SIG-M5 (cell line): ENCODE data around the gene TEX52.

ENCODE experiments used
- DNase-seq: peaks from one replicate; lab custom pipeline; 2025; lab: John Stamatoyannopoulos, UW

Gene TEX52

DNA sequence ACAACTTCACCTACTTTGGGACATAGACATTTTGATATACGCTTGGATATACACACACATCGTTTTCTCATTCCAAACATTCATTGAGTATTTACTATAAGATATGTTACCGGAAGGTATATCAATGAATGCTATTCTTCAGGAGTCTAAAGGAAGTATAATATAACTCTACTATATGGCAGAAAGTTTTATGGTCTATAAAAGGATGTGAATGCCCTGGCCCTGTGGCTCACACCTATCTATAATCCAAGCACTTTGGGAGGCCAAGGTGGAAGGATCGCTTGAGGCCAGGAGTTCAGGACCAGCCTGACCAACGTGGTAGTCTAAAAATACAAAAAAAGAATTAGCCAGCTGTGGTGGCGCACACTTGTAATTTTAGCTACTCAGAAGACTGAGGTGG is 27.6 kb downstream of the TEX52 start:
- DNase-seq = no peak

DNA sequence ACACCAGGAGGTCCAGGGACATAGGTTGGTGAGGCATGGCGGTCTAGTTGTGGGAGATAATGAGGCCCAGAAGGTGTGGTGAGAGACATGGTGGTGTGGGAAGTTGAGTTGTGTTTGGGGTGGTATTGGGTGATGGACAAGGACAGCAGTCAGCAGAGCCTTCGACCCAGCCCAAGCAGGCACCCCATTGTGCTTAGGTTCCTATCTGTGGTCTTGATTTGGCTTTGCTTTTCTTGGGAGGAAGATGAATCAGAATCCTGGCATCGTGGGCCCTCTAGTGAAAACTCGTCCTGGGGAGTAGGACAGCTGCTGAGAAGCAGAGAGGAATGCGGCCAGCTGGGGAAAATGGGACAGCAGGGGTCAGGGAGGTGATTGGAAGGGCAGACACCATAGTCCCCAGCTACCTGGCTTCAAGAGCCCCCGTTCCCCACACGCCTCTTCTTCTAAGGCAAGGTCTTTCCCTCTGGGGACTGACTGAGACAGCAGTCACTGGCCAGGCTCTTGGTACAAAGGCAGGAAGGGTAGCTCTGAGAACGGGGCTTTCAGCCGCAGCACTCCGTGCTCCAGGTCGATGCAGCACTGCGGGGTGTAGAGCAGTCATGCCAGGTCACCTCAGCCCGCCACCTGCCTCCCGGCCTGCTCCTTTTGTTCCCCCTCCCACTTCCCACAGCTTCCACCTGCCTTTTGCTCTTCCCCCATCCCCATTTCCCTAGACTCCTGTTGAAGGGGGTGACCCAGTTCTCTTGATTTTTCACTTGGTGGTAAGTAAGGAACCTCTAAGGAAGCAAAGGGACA is 29.9 kb downstream of the TEX52 start:
- no peak for DNase-seq

DNA sequence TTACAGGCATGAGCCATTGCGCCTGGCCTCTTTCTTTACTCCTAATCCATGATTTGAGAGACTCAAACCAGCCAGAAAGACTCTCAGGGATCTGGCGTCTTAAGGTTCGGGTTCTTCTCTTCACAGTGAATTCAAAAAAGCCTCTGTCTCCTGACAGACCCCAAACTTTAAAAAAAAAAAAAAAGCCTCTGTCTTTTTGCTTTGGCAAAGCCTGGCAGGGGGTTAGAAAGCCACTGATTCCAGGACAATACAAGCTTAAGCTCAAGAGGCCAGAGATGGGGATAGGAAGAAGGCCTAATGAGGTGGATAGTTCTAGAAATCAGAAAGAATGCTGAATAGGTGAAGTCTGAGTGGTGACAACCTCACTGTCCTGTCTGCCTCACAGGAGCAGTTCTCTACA is 30.8 kb downstream of the TEX52 start:
- DNase-seq = no peak

DNA sequence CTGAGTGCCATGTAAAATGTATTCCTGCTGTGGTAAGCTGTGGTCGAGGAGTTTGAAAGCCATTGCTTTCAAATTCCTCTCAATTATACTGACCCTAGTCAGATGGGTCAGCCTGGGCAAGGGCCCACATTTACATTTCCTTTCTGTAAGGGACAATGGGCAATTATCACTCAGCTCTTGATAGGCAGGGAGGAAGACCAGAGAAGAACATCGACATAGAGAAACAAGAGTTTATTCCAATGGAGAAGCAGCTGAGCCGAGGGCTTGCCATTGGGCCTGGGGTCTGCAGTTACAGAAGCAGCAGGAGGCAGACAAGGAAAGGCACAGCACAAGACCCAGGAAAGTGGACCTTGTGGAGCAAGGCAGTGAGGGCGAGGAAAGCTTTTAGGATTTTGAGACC is 31.7 kb downstream of the TEX52 start:
- DNase-seq = no peak

DNA sequence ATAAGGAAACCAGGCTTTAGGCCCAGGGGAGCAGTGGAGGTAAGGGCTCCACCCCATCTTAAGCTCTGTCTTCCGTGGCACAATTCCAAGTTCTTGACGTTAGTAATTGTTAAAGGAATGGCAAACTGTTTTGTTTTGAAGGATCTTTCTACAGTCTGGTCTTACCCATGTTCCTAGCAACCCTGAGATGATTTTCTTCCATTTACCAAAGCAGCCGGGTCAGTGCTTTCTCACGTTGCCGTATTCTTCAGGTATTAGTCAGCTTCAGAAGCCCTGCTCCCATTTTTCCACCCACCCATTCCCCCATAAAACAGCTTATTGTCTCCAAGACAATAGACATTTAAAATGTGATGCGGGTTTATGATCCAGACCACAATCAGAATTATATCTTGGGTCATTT is 32.3 kb downstream of the TEX52 start:
- DNase-seq = no peak

DNA sequence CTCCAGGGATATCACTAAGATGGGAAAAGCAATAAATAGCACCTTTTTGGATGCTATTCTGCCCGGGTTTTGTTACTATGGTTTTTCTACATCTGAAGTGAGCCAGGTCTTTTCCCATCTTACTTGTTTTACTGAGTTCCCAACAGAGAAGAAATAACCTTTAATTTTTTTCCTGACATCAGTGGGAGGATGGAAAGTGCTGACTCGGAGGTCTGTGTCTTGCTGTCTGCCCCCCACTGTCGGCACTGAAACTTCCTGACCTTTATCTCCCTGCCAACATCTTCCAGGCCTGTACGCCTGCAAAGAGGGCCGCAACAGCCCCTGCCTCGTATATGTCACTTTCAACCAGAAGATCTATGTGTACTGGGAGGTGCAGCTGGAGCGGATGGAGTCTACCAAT is 33.4 kb downstream of the TEX52 start:
- DNase-seq = no peak

DNA sequence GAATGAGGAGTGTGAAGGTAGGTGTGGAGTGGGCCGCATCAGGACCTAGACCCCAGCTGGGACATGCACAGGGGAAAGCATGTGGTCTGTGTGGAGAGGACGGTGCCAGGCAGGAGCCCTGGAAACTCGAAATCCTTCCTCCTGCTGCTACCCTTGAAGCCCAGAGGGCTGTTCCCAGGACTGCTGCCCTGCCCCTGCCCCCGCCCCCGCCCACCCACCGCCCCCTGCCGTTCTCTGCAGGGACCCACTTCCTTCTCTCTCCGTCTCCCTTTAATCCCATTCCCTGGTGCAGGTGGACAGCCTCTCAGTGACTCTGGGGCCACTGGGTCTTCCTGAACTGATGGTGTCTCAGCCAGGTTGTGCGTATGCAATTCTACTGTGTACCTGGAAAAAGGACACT is 36.4 kb downstream of the TEX52 start:
- DNase-seq = no peak

DNA sequence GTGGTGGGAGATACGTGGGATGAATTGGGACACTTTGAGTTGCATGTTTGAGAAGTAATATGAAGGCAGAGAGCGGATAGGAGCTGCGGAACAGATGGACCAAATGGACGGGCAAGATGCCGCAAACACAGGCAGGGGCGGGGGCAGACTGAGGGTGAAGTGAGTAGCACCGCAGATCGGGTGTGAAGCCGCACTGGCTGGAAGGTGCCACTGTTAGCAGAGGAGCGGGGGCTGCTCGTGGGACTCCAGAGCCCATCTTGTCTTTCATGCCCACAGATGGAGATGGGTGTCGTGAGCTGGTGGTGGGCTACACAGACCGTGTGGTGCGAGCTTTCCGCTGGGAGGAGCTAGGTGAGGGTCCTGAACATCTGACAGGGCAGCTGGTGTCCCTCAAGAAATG is 37.0 kb downstream of the TEX52 start:
- DNase-seq = no peak

DNA sequence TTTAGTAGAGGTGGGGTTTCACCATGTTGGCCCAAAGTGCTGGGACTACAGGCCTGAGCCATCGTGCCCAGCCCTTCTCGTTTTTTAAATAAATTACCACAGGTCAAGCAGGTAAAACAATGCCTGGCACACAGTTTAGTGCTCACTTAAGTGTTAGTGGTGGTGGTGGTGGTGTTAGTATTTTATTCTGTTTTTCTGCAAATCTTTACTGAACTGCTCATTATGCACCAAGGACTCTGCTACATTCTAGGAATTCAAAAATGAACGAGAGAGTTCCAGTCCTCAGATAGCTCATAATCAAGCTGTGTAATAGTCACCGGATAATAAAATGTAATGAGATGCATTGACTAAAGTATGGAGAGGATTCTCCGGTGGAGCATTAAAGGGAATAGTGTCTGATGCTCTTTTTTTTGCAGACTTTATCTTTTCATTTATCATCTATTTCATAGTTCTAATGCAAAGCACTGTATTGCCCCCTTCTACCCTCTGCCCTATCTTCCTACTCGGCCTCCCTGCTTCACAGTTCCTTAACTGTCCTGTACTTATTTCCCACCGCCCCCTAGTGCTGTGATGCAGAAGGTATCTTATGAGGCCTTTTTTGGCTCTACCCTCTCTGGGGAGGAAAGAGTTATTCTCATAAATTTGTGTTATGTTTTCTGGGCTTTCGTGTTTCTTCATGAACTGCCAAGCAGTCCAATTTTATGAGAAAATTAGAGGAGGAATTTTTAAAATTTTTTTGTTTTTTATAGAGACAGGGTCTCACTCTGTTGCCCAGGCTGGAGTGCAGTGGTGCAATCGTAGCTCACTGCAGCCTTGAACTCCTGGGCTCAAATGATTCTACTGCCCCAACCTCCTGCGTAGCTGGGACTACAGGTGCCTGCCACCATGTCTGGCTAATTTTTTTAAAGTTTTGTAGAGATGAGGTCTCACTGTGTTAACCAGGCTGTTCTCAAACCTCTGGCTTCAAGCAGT is 43.3 kb downstream of the TEX52 start:
- DNase-seq = peak; percentile 57

DNA sequence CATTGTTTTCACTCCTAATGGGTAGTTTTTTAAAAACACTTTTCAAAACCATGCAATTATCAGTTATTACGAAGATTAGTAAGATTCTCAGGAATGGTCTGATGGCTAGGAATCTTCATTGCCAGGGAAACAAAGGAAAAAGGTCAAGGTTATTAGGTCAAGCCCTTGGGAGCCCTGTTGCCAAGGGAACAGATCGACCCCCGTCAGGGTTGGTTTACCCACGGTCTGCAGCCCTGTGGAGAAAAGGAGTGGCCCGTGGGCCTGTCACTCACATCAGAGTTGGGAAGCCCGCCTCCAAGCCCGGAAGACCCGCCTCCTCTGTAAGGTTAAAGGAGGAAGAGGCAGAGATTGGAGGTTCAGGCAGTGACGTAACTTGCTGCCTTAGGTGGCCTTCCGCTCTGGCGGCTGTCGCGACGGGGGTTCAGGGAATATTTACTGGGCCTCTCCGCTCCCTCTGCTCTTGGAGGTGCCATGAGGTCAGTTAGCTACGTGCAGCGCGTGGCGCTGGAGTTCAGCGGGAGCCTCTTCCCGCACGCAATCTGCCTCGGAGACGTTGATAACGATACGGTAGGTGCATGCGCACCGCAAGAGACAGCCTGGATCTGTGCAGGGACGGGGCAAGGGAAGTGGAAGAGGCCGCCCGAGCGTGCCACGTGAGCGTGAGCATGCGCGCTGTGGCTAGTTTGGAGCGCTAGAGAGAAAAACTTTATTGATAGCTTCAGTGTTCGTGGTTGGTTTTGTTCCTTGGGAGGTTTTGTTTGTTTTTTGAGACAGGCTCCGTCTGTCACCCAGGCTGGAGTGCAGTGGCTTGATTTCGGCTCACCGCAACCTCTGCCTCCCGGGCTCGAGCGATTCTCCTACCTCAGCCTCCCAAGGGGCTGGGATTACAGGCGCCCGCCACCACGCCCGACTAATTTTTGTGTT is 44.3 kb downstream of the TEX52 start, which contains the start of gene ITFG2:
TSS of gene ITFG2 (plus strand) at position 379 of the 924 bp plus-strand sequence. CDS start at position 472, 93 bp downstream.
- peak; percentile 95 for DNase-seq

DNA sequence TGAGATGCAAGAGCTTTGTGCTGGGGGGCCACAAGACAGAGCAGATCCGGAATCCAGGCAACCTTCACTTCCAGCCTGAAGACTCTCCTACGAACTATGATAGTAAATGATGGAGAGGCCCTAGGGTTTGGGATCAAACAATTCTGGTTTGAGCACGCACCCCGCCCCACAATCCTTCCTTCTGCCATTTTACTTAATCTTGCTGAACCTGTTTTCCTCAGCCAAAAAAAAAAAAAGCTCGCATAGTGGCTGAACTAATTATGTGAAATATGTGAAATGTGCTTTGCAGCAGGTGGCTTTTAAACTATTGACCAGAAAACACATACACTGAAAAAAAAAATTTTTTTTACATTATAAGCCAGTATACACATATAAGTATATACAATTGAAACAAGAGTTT is 45.0 kb downstream of the TEX52 start:
- DNase-seq = no peak

DNA sequence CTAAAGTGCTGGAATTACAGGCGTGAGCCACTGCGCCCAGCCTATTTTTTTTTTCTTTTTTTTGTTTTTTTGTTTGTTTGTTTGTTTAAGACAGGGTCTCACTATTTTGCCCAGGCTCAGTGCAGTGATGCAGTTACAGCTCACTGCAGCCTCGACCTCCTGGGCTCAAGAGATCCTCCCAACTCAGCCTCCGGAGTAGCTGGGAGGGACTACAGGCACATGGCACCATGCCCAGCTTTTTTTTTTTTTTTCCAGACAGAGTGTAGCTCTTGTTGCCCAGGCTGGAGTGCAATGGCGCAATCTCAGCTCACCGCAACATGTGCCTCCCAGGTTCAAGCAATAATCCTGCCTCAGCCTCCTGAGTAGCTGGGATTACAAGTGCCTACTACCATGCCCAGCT is 50.1 kb downstream of the TEX52 start:
- no peak for DNase-seq

DNA sequence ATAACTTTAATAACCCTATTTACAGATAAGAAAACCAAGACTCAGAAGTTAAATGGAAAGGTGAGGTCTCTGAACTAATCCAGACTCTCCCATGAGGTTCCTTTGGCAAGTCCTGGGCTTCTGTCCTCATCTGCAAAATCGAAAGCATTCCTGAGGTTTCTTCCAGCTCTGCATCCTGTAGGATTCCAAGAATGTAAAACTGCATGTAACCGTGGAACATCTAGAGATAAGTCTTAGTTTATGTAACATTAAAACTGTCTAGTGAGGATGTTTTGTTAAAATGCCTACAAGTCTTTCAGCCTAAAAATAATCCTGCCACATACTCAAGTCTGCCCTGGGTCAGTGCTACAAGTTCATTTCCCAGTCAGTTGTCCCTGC is 51.7 kb downstream of the TEX52 start:
- no peak for DNase-seq

DNA sequence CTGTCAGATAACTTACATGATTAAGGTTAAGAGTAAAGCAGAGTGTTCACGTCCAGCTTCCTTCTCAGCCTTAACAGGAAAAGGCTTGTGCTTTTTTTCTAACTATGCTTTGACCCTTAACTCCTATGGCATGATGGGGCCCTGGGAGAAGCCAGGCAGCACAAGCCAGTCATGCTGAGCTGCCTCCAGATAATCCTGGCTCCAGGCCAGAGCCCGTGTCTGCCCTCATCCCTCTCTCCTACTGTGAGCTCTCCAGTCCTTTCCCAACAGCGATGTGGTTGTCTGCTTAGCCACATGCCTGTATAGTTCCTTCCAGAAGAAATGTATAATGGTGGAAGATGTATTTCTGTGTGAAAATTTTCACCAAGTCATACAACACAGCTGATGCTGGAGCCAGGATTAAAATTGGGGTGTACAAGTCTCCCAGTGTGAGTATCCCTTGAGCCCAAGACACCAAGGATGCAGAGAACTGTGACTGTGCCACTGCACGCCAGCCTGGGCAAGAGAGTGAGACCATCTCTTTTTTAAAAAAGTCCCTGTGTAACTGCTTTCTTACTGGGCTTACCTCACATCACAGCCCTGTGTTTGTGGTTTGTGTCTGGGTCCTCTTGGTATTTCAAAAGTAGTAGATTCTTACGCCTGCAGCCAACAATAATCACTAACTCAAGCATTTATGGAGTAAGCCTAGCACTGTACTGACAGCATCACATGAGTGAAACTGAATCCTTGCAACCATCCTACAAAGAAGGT is 52.3 kb downstream of the TEX52 start:
- no peak for DNase-seq

DNA sequence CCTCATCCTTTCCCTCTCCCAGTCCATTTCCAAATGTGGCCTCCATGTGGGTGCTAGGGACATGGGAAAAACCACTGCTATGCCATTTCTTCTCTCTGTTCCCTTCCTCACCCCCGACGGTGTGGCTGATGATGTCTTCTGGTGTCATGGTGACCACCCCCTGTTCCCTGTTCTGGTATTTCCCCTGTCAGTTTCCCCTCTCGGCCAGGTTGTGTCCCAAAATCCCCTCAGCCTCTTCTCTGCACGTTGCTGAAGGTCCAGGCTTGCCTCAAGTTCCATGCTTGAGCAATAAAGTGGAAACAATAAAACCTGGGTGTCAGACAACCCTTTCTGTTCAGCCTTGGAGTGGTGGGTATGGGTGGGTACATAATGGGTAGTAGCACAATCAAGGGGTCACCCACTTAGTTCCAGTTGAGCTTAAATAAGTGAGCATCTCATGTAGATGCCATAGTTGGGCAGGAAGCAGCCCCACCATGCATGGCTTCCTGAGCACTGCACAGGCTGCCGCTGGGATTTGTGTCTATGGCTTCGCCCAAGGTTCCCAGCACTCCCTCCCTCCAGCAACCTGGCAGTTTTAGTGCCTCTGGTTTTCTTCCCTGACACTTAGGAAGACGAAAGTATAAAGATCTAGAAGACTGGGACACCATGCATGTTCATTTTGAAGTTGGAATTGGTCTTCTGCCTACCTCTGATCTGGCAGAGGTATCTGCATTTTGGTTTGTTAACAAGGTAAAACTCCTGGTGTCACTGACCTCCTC is 53.0 kb downstream of the TEX52 start:
- no peak for DNase-seq

DNA sequence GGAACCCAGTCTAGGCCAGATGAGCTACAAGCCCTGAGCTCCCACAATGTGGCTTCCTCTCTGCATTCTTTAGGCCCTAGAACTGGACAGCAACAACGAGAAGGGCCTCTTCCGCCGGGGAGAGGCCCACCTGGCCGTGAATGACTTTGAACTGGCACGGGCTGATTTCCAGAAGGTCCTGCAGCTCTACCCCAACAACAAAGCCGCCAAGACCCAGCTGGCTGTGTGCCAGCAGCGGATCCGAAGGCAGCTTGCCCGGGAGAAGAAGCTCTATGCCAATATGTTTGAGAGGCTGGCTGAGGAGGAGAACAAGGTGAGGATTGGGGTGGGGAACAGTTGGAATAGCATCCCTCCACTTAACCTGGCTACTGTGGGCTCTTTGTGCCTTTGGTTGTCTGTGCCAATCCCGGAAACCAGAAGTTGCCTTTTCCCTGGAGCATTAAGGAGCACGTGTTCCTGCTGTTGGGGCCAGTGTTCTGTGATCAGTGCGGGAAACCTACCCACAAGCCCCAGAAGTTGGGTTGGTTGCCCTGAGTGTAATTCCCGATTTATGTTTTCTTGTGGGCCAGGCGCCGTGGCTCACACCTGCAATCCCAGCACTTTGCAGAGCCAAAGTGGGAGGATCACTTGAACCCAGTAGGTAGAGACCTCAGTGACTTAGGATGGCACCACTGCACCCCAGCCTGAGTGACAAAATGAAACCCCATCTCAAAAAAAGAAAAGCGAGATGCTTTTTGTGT is 55.6 kb downstream of the TEX52 start:
- DNase-seq = no peak

DNA sequence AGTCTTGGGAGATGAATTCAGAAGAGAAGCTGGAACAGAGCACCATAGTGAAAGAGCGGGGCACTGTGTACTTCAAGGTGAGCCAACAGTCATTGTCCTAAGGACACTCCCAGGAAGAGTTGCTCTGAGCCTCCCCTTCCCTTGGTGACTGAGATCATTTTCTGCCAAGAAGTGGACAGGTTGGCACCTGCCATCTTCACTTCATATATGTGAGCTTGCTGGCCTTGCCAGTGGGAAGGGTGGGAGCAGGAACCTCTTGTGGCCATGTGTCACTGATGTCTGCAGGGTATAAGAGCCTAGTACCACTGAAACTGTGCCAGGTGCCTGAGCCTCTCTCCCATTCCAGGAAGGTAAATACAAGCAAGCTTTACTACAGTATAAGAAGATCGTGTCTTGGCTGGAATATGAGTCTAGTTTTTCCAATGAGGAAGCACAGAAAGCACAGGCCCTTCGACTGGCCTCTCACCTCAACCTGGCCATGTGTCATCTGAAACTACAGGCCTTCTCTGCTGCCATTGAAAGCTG is 56.7 kb downstream of the TEX52 start:
- DNase-seq = no peak
